Measurements from ENCODE around the gene CAPN14.

DNA sequence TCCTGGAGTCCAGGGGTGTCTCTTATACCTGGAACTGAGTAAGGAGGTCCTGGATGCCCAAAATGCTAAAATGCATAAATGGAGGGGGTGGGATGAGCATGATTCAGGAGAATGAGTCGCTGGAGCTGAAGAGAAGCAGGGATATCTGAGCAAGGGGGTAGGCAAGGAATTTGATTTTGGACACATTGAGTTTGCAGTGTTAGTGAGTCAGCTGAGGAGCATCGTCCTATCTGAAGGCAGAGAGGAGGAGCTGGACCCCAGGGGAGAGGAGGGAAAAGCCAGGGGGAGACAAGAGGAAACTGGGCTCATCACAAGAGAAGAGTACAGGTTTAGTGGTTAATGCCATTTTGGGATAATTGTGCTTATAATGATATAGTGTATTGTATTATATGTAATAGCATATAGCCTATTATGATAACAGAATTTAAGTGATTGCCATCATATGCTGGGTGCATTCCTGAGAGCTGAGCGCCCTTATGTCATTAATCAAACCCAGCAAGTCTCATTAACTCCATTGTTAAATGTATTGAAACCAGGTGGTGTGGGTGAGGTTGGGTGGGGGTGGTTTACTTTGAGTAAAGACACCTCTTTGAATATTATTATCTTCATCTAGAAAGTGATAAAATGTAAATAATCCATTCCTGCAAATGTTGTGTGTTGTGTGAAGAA, 29.0 kb upstream of the CAPN14 start:
- no peak for TF ChIP-seq POLR2A (IDR thresholded peaks at IDR 0.05)
- TF ChIP-seq, protein P1, sequence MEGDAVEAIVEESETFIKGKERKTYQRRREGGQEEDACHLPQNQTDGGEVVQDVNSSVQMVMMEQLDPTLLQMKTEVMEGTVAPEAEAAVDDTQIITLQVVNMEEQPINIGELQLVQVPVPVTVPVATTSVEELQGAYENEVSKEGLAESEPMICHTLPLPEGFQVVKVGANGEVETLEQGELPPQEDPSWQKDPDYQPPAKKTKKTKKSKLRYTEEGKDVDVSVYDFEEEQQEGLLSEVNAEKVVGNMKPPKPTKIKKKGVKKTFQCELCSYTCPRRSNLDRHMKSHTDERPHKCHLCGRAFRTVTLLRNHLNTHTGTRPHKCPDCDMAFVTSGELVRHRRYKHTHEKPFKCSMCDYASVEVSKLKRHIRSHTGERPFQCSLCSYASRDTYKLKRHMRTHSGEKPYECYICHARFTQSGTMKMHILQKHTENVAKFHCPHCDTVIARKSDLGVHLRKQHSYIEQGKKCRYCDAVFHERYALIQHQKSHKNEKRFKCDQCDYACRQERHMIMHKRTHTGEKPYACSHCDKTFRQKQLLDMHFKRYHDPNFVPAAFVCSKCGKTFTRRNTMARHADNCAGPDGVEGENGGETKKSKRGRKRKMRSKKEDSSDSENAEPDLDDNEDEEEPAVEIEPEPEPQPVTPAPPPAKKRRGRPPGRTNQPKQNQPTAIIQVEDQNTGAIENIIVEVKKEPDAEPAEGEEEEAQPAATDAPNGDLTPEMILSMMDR (IDR thresholded peaks at IDR 0.05): no peak
